WERI-Rb-1 (cell line): ENCODE results near the gene C13orf46.

Source experiments
- DNase-seq: peaks from one replicate; pipeline ENCODE4 v3.0.0-alpha.2; 2020
- H3K27ac ChIP-seq: fragments of 250-450 bp; sonication (Bioruptor Pico); 2 replicates; pipeline ENCODE4 v1.5.1; 2020; ENCODE audit warnings: mild to moderate bottlenecking, moderate library complexity
- H3K27me3 ChIP-seq: fragments of 250-450 bp; sonication (Bioruptor Pico); 2 replicates; pipeline ENCODE4 v1.5.1; 2021; ENCODE audit warnings: mild to moderate bottlenecking, low read depth, moderate library complexity; ENCODE audit not compliant: insufficient read depth, severe bottlenecking
- H3K36me3 ChIP-seq: fragments of 250-450 bp; sonication (Bioruptor Pico); 2 replicates; pipeline ENCODE4 v1.5.1; 2020; ENCODE audit warnings: mild to moderate bottlenecking, moderate library complexity
- H3K4me3 ChIP-seq: 2 replicates; pipeline ENCODE4 v1.5.1; 2011; ENCODE audit warnings: low read depth, mild to moderate bottlenecking, control low read depth, low read length
- H3K9me3 ChIP-seq: fragments of 250-450 bp; sonication (Bioruptor Pico); 2 replicates; pipeline ENCODE4 v1.5.1; 2021; ENCODE audit warnings: mild to moderate bottlenecking, moderate library complexity; ENCODE audit not compliant: severe bottlenecking
- CTCF ChIP-seq: IDR thresholded peaks from 2 replicates; pipeline ENCODE4 v1.5.1; 2011; ENCODE audit warnings: low read depth, mild to moderate bottlenecking, control low read depth, inconsistent platforms, low read length

C13orf46 gene

GRCh38 chr13:113973218-113974164, at the start of gene C13orf46:
Gene C13orf46, minus strand, starts transcription at chr13:113974076. Its CDS starts 79 bp downstream, at chr13:113973997.
- peaks cover 3% of the 10 kb centered on the region; the same call in 1 of the 2 replicates for H3K36me3 ChIP-seq

GRCh38 chr13:114022876-114023275, 49.0 kb upstream of the C13orf46 start:
- Histone ChIP-seq H3K9me3 (no peaks in the 10 kb centered on the region), H3K4me3 (no peak overlapping the region), H3K27me3 (no peaks in the 10 kb centered on the region), H3K36me3 (peaks cover 6% of the 10 kb centered on the region), H3K27ac (no peak overlapping the region)
- TF ChIP-seq CTCF: no peak
- DNase-seq: no peak

More at GRCh38 chr13:113973218-113974164, at the start of gene C13orf46:
- no peaks in the 10 kb centered on the region for H3K27me3 ChIP-seq
- H3K27ac ChIP-seq: no peak within 1 kb of the TSS
- no peak for DNase-seq
- H3K4me3 ChIP-seq: no peak within 1 kb of the TSS
- TF ChIP-seq CTCF: no peak
- H3K9me3 ChIP-seq: peaks cover 2% of the 10 kb centered on the region

GRCh38 chr13:114022309-114022669, 48.4 kb upstream of the C13orf46 start:
- H3K36me3 ChIP-seq: peaks cover 6% of the 10 kb centered on the region
- H3K9me3 ChIP-seq: no peaks in the 10 kb centered on the region
- no peak for TF ChIP-seq CTCF
- no peak overlapping the region for H3K4me3 ChIP-seq
- H3K27me3 ChIP-seq: no peaks in the 10 kb centered on the region
- no peak for DNase-seq
- H3K27ac ChIP-seq: no peak overlapping the region

GRCh38 chr13:114021464-114022308, 47.8 kb upstream of the C13orf46 start:
- H3K27ac ChIP-seq: no peak overlapping the region

More at GRCh38 chr13:114021464-114022308, 47.8 kb upstream of the C13orf46 start:
- no peak overlapping the region for H3K4me3 ChIP-seq
- peaks cover 6% of the 10 kb centered on the region for H3K36me3 ChIP-seq
- no peaks in the 10 kb centered on the region for H3K9me3 ChIP-seq
- peak; percentile 29; the same call in 1 of the 2 replicates for TF ChIP-seq CTCF
- H3K27me3 ChIP-seq: no peaks in the 10 kb centered on the region
- DNase-seq: no peak
